GM21447 (cell line): ENCODE data around the gene CHERP.
A peak's percentile ranks its signal among the peaks of the same experiment; 100 is the strongest.
"Not testable (repeated sequence)": the region's sequence is repeated elsewhere in the genome, so short reads cannot be mapped to it uniquely, and the experiment has no call there.

Experiments used
- ATAC-seq: cut with Tn5 transposase; IDR thresholded peaks from one replicate; pipeline ENCODE4 v1.9.1; 2021; ENCODE audit not compliant: unreplicated experiment

CHERP gene

GRCh38 chr19:16477311-16477710 is 64.9 kb downstream of the CHERP start:
- ATAC-seq = no peak

- no peak for ATAC-seq
Measured at GRCh38 chr19:16476401-16476800, 65.8 kb downstream of the CHERP start.

GRCh38 chr19:16473875-16474392 is 68.3 kb downstream of the CHERP start:
- ATAC-seq = no peak

GRCh38 chr19:16472992-16473391 is 69.2 kb downstream of the CHERP start:
- ATAC-seq = no peak

GRCh38 chr19:16472559-16472899 is 69.7 kb downstream of the CHERP start:
- not testable (repeated sequence) for ATAC-seq

GRCh38 chr19:16470911-16471811 is 71.1 kb downstream of the CHERP start:
- peak; percentile 22 for ATAC-seq

GRCh38 chr19:16470541-16470910 is 71.7 kb downstream of the CHERP start:
- ATAC-seq = no peak
